Glomerular endothelial cell (primary cell): ENCODE data around the gene CNEP1R1. TPM values are rescaled to one million over a fixed set of nuclear protein-coding genes. Genes with fewer than 3 reads are reported as not detected.

Experiments
- DNase-seq: peaks from one replicate; pipeline ENCODE4 v3.0.0-alpha.2; 2011; ENCODE audit warnings: low read depth, low spot score; ENCODE audit errors: extremely low read depth
- total RNA-seq: library from RNA; depleted of rRNA; stranded (reverse); fragments of >200 nt; gene quantifications from 2 replicates; pipeline ENCODE4 v1.2.3, GENCODE V29; 2015

Gene CNEP1R1
- total RNA-seq, 1 donor from 2014 or later, result 16.2 TPM

- DNase-seq, result no peak
These were observed 9.4 kb upstream of the CNEP1R1 start for GRCh38 chr16:50015631-50016030.

- no peak for DNase-seq
These were observed 7.5 kb upstream of the CNEP1R1 start for GRCh38 chr16:50017553-50017952.

DNA sequence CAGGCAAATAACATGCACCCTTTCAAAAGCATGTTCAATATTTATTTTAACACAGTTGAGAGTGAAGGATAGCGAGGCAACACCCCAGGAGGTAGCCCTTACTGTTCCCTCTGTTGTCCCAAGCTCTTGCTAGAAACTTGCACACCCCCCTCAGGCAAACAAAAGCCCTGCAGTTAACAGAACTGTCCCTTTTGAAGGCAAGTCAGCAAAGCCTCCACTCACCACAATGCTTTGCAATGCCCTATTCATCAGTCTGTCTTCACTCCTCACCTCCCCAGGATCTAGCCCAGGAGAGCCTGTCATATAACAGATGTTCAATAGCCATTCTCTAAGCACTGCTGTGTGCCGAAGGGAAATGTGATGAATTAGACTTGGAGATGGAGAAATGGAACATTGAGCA lies 3.5 kb upstream of the CNEP1R1 start:
- DNase-seq, result no peak

- no peak for DNase-seq
These were observed 1.4 kb upstream of the CNEP1R1 start for GRCh38 chr16:50023641-50024040.

DNA sequence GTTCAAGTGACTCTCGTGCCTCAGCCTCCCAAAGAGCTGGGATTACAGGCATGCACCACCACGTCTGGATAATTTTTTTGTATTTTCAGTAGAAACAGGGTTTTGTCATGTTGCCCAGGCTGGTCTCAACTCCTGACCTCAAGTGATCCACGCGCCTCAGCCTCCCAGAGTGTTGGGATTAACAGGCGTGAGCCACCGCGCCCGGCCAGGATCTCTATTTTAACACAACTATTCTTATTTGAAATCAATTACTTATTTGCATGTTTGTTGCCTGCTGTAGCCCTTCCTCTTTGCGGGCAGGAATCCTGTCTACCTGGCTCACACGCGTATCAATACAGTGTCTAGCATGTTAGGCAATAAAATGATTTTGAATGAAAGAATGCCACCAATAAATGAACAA lies 818 bp upstream of the CNEP1R1 start:
- no peak for DNase-seq

DNA sequence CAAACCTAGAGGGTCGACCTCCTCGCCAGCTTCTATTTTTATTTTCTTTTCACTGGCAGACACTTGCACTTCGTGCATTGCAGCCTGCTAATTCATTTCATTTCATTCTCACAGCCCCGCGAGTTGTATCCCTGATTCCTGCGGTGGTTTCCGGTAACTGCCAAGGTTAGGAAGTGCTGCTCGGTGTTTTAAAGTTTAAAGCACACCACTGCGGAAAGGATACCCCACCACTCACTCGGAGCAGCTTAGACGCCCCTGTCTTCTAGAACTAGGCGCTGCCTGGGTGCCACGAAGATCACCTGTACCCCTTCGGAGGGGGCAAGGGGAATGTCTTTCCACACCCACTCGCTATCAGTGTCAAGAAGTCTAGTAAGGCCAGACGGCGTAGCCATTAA lies 509 bp downstream of the CNEP1R1 start:
- DNase-seq, result no peak

- DNase-seq, result no peak
These were observed 2.8 kb downstream of the CNEP1R1 start for GRCh38 chr16:50027829-50028228.

GRCh38 chr16:50035468-50035992 lies 10.5 kb downstream of the CNEP1R1 start:
- no peak for DNase-seq

- no peak for DNase-seq
These were observed 11.4 kb downstream of the CNEP1R1 start for GRCh38 chr16:50036426-50036825.

DNA sequence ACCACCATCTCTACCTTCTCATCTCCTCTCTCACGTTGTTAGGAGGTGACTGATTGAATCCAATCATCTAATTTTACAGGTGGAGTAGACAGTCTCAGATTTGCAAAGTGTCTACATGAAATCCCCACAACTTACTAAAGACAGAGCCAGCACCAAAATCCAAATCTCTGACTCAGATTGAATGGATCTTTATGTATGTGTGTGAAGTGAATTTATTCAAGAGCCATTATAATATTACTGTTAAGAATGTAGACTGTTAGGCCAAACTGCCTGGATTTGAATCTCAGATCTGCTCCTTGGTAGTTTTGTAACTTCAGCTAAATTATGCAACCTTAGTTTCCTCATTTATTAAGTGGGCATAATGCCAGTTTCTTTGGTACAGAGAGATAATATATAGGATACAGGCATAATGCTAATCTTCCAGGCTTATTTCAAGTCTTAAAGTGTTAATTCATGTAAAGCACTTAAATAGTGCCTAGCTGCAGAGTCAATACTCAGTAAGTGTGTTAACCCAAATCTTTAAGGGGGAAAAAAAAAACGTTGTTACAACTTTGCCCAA lies 12.7 kb downstream of the CNEP1R1 start:
- no peak for DNase-seq

- DNase-seq, result no peak
These were observed 13.3 kb downstream of the CNEP1R1 start for GRCh38 chr16:50038286-50038685.

DNA sequence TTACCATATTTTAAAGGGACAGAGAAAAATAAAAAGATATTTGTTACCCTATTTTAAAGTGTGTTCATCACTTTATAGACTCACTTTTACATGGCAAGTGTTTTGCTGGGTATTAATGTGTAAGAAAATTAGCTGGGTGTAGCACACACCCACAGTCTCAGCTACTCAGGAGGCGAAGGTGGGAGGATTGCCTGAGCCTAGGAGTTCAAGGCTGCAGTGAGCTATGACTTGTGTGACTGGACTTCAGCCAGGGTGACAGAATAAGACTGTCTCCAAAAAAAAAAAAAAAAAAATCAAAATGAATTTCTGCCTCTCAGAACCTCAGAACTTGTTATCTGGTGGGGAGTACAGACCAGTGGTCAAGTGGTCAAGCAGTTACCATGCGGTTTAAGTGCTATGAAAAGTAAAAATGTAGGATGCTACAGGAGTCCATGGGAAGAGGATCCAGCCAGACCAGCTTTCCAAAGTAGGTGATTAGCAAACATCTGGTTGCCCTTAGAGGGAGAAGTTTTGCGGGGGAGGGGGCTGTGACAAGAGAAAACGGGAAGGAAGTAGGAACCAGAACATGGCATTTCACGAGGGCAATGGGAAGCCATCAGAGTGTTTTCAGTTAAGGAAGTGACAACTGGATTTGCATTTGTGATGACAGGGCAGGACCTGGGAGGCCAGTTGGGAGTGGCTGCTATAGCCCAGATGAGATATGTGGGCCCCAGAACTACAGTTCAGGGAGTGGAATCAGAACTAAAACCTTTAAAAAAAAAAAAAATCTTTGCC lies 13.9 kb downstream of the CNEP1R1 start:
- DNase-seq, result no peak

DNA sequence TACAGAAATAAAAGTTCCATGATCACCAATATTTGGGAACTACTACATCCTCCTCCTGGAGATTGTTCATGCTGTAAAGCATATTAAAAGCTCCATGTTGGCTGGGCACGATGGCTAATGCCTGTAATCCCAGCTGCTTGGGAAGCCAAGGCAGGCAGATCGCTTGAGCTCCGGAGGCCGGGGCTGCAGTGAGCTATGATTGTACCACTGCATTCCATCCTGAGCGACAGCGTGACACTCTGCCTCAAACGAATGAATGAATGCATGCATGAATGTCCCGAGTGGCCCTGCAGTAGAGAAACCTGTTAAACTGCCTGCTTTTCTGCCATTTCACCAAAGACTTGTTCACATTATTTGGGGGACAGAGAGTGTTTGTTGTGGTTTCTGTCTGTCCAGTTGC lies 15.0 kb downstream of the CNEP1R1 start:
- no peak for DNase-seq

DNA sequence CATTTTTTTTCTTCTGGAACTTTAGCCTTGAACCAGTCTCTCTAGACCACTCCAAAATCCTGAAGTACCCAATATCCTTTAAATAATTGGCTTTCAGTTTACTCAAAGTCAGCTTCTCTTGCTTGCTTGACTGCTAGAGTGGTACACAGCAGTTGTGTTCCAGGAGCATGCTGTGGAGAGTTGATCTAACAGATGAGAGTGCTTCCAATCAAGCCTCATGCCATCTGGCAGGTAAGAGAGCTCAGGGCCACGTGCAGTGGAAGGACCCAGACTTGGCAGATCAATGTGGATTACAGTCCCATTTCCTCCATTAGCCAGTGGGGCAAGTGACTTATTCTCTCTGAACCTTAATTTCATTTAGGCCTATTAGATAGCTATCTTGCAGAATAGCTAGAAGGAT lies 15.7 kb downstream of the CNEP1R1 start:
- no peak for DNase-seq

GRCh38 chr16:50043358-50043757 lies 18.3 kb downstream of the CNEP1R1 start:
- no peak for DNase-seq

- DNase-seq, result no peak
These were observed 20.4 kb downstream of the CNEP1R1 start for GRCh38 chr16:50045412-50045811.

DNA sequence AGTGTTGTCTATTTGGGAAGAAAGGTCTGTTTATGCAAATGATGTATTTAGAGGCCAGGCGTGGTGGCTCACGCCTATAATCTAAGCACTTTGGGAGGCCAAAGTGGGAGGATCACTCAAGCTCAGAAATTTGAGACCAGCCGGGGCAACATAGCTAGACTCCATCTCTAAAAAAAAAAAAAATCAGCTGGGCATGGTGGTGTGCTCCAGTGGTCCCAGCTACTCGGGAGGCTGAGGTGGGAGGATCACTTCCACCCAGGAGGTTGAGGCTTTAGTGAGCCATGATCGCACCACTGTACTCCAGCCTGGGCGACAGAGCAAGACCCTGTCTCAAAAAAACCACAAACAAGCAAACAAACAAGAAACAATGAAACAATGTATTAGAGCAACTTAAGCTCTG lies 21.8 kb downstream of the CNEP1R1 start:
- no peak for DNase-seq

DNA sequence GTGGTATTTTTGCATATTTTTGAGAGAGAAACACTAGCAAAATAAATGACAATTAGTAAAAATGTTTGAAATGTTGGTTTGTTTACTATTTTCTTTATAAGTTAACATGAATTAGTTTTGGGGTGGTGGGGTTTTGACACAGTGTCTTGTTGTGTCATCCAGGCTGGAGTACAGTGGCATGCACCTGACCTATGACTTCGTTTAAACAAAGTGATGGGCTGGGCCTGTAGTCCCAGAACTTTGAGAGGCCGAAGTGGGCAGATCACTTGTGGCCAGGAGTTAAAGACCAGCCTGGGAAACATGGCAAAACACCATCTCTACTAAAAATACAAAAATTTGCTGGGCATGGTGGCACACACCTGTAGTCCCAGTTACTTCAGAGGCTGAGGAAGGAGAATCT lies 22.8 kb downstream of the CNEP1R1 start:
- no peak for DNase-seq

GRCh38 chr16:50050802-50051201 lies 25.8 kb downstream of the CNEP1R1 start:
- no peak for DNase-seq

DNA sequence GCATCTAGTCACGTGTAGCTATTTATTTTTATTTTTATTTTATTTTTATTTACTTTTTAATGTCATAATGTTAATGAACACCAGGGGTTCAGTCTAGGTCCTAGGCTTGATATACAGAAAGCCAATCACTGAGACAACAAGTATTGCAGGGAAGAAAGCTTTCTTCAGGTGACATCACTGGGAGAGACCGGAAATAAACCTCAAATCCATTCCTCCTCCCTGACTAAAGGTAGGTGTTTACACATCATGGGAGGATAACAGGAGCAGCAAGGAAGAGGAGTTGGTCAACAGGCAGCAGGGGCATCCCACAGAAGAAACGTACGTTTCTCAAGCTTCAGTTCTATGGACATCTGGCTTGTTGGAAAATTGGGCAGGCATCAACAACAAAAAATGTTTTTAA lies 31.2 kb downstream of the CNEP1R1 start:
- no peak for DNase-seq

DNA sequence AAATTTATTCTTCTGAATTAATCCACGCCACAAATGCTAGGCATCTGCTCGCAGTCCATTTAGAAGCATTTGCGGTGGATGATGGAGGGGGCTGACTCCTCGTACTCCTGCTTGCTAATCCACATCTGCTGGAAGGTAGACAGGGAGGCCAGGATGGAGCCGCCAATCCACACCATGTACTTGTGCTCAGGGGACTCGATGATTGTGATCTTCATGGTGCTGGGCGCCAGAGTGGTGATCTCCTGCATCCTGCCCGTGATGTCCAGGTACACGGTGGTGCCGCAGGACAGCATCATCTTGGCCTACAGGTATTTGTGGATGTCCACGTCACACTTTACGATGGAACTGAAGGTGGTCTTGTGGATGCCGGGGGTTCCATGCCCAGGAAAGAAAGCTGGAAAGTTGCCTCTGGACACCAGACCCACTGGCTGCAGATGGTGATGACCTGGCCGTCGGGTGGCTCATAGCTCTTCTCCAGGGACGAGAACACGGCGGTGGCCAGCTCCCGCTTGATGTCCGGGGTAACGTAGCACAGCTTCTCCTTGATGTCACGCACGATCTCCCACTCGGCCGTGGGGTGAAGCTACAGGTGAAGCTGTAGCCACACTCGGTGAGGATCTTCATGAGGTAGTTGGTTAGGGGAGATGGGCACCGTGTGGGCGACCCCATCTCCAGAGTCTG lies 33.2 kb downstream of the CNEP1R1 start:
- DNase-seq, result no peak

DNA sequence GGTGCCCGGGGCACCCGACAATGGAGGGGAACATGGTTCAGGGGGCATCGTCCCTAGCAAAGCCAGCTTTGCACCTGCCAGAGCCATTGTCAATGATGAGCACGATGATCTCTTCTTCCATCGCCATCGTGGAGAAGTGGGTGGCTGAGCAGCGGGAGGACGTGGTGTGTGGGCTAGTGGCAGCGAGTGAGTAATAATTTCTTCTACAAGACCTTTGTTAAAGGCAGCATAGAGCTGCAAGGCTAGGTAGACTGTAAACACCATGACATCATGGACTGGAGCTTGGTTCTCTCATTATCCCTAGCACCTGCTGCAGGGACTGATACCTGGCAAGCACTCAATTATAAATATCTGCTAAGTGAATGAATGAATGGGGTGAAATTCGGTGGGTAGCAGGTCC lies 34.1 kb downstream of the CNEP1R1 start:
- DNase-seq, result no peak
